Astrocyte of the spinal cord (primary cell): Measurements from ENCODE around the gene ADK.

Source experiments
- DNase-seq: peaks from one replicate; pipeline ENCODE4 v3.0.0; 2011; ENCODE audit warnings: low read depth, low spot score
- H3K4me3 ChIP-seq: 2 replicates; pipeline ENCODE4 v1.5.1; 2011; ENCODE audit warnings: low read depth, mild to moderate bottlenecking, low read length, moderate library complexity
- in situ Hi-C: cut with HindIII; loops from 2 replicates; pipeline ENCODE4 v1.10.0; 2017; ENCODE audit warnings: low sequenced_read_pairs
- TF ChIP-seq, protein P1 (sequence below): IDR thresholded peaks from 2 replicates; pipeline ENCODE4 v1.5.1; 2012; ENCODE audit warnings: low read depth, mild to moderate bottlenecking, low read length, inconsistent platforms

The ADK gene

DNA sequence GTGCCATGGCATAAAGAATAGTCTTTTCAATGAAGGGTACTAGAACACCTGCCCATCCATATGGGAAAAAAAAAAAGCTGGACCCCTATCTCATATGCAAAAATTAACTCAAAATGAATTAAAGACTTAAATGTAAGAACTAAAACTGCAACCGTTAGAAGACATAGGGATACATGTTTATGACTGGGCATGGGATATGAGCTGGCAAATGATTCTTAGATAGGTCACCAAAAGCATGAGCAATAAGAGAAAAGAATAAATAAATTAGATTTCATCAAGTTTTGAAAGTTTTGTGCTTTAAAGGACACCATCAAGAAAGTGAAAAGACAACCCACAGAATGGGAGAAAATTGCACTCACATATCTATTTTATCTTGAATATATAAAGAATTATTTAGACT is 222.0 kb downstream of the ADK start:
- H3K4me3 ChIP-seq = no peak overlapping the region
- in situ Hi-C loops = no loop called here
- no peak for DNase-seq
- TF ChIP-seq, protein P1, sequence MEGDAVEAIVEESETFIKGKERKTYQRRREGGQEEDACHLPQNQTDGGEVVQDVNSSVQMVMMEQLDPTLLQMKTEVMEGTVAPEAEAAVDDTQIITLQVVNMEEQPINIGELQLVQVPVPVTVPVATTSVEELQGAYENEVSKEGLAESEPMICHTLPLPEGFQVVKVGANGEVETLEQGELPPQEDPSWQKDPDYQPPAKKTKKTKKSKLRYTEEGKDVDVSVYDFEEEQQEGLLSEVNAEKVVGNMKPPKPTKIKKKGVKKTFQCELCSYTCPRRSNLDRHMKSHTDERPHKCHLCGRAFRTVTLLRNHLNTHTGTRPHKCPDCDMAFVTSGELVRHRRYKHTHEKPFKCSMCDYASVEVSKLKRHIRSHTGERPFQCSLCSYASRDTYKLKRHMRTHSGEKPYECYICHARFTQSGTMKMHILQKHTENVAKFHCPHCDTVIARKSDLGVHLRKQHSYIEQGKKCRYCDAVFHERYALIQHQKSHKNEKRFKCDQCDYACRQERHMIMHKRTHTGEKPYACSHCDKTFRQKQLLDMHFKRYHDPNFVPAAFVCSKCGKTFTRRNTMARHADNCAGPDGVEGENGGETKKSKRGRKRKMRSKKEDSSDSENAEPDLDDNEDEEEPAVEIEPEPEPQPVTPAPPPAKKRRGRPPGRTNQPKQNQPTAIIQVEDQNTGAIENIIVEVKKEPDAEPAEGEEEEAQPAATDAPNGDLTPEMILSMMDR = no peak

DNA sequence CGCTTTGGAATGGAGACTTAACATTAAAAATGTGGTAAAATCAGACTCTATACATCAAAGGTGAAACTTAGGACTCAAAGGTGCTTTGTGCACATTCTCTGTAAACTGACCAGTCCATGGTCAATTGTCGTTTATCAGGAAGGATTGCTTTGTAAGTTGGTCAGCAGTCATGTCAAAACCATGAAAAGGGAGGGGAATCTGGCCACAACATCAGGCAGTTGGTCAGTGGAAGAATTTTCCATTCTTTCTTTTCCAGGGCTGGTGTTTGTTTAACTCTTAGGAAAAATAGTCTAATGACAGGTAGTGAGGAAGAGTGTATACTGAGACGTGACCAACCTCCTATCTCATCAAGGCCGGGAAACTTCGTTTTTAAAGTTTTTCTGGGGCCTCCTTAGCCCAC is 226.5 kb downstream of the ADK start:
- no peak overlapping the region for H3K4me3 ChIP-seq
- in situ Hi-C loops = no loop called here
- peak; percentile 53 for DNase-seq
- TF ChIP-seq, protein P1 = no peak

DNA sequence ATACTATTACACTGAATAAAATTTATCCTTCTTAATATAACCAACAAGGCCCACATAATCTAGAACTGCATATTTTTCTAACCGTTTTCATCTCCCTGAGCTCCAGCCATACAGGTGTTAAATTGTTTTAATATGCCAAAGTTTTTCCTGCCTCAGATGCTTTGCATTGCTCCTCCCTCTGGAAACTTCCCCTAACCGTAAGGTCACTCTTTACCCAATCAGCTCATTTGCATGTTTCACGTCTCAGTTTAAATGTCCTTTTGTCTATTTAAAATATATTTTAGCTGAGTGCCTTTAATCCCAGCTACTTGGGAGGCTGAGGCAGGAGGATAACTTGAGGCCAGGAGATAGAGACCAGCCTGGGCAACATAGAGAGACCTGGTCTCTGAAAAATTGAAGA is 228.5 kb downstream of the ADK start:
- DNase-seq = no peak
- in situ Hi-C loops = no loop called here
- TF ChIP-seq, protein P1 = no peak
- no peak overlapping the region for H3K4me3 ChIP-seq

DNA sequence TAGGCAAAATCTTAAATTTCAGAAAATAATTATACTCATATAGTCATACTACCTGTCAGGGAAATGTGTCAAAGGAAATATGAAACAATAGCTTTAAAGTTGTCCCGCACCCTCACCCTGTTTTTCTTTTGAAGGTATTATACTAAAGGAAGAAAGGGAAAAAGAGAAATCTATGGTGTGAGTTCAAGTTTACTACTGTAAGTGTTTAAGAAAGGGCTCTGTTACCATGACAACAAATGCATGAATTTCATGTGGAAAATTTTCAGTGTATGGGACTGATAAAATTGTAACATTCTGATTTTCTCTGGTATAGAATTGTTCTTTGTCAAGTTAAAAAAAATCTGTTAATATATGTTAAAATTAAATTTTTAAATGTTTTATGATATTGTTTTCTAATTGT is 229.8 kb downstream of the ADK start:
- in situ Hi-C loops = no loop called here
- no peak overlapping the region for H3K4me3 ChIP-seq
- DNase-seq = no peak
- TF ChIP-seq, protein P1 = no peak

DNA sequence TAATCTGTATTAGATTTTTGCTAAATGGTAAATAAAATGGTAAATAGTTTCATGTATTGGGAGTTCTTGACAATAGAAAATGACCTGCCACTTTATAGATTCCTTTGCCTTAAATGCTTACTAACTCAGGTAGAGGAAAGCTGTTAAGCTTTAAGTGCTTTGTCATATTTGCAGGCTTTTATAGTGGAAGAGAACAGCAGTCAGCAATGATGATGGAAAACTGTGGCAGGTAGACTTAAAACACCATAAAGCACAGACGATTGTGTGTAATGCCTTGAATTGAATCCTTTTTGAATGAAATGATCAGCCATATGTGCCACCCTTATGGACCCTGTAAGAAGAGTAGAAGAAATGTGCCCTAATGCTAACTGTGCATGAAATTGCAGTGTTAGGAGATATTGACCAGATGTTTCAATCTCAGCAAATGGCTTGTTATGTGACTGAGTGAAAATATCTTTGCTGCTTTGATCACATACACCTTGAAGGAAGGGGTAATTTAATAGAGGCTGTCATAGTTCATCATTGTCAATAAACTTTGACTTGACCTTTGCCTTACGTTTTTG is 230.4 kb downstream of the ADK start:
- DNase-seq = no peak
- TF ChIP-seq, protein P1 = no peak
- H3K4me3 ChIP-seq = no peak overlapping the region
- in situ Hi-C loops = no loop called here

DNA sequence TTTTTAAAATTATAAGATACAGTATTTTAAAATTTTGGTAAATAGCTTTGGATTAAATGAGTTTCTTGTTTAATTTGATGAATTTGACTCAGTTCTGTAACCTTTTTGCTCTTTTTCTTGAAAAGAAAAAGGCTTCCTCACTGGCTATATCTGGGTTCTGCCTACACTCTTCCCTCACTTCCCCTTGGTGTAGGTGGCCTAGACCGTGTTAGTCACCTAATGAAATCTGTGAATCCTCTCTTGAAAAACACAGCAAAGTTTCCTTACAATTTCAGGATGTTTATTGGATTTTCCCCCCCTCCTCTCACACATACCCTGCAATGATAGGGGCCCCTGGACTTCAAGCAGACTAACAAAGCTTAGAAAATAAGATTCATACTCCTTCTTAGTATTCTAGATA is 231.6 kb downstream of the ADK start:
- no peak for DNase-seq
- no peak overlapping the region for H3K4me3 ChIP-seq
- TF ChIP-seq, protein P1 = no peak
- in situ Hi-C loops = no loop called here

DNA sequence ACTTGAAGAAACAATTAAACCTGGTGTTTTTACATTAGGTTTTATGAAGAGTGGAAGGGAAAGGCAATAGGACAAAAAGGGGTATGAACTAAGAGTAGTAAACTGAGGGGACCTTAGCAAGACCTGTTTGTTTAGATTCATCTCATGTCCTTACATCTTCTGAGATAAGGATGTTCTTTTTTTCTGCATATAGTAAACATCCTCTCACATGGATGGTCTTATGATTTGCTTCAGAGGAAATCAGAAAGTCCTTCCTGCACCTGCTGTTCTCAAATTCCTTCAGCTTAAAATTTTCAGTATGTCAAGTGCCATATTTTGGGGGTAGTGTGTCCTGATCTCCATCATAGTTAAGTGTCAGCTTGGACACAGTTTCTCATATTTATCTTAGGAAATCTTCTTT is 232.6 kb downstream of the ADK start:
- in situ Hi-C loops = no loop called here
- TF ChIP-seq, protein P1 = no peak
- H3K4me3 ChIP-seq = no peak overlapping the region
- DNase-seq = no peak
